Measurements from ENCODE around the gene PRKD3. TPM values are rescaled to one million over a fixed set of nuclear protein-coding genes. Genes with fewer than 3 reads are reported as not detected.
A peak's percentile ranks its signal among the peaks of the same experiment; 100 is the strongest.

PRKD3 gene
- total and polyA plus RNA-seq, 2 of the 13 experiments (the other 11 are each of a cell fraction or from before 2014, with no cell fraction given), result 11.6 to 38.4 TPM

DNA sequence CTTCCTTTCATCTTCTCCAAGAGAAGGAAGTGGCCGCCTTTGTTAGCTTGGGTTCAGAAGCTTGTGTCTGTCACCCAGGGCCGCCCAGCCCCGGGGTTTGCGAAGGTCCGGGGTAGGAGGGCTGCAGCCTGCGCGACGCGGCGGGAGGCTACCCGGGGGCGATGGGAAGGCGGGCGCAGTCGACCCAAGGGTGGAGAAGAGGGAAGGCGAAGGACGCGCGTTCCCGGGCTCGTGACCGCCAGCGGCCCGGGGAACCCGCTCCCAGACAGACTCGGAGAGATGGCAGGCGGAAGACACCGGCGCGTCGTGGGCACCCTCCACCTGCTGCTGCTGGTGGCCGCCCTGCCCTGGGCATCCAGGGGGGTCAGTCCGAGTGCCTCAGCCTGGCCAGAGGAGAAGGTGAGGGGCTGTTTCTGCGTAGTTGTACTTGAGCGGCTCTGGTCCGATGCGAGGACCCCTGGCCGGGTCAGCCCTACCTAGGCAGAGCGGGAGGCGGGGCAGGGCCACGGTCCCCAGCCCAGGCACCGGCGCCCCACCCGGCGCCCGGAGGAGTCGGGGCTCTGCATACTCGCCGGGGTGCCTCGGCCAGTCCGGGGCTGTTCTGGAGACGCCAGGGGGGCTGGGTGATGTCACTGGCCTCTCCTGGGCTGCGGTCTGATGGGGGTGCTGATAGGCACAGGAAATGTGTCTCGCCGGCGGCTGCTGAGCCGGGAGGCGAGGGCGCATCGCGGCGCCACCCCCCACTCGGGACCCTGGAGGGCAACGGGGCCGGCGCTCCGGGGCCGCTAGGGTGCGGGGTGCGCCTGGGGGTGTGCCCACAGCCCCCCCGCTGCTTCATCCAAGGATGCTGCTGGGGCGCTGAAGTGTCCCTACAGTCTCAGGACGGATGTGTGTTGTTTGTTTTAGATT lies 20.1 kb upstream of the PRKD3 start, which contains the start of gene QPCT (continued):
- TF ChIP-seq DMTF1 (CRISPR knock-in tag; IDR thresholded peaks at IDR 0.05) (no peak), RFXANK (CRISPR knock-in tag; IDR thresholded peaks at IDR 0.05) (no peak), REPIN1 (CRISPR knock-in tag; IDR thresholded peaks at IDR 0.05; ENCODE audit: borderline replicate concordance, low read depth) (no peak), NR2F2 (IDR thresholded peaks at IDR 0.05; ENCODE audit: borderline replicate concordance, low read depth) (no peak), POLR2G (IDR thresholded peaks at IDR 0.05; ENCODE audit: low read depth, low read length) (no peak), REXO4 (CRISPR knock-in tag; IDR thresholded peaks at IDR 0.05; ENCODE audit: borderline replicate concordance) (no peak), ZNF777 (CRISPR knock-in tag; IDR thresholded peaks at IDR 0.05) (peak; percentile 53; the same call in 1 of the 2 replicates), AGO1 (IDR thresholded peaks at IDR 0.05; ENCODE audit: low read depth, low read length, poor library complexity, severe bottlenecking) (peak; percentile 38), ZSCAN29 (CRISPR knock-in tag; conservative IDR thresholded peaks at IDR 0.05) (no peak), ZNF841 (CRISPR knock-in tag; IDR thresholded peaks at IDR 0.05; ENCODE audit: borderline replicate concordance) (no peak), RELA (CRISPR knock-in tag; IDR thresholded peaks at IDR 0.05) (0 out of 2 replicates have a peak, but pooled peaks have one; percentile 29), PRPF4 (IDR thresholded peaks at IDR 0.05; ENCODE audit: low read depth, low read length, poor library complexity, severe bottlenecking) (no peak), NAIF1 (CRISPR knock-in tag; IDR thresholded peaks at IDR 0.05; ENCODE audit: borderline replicate concordance) (no peak)
- TF ChIP-seq, protein P1, sequence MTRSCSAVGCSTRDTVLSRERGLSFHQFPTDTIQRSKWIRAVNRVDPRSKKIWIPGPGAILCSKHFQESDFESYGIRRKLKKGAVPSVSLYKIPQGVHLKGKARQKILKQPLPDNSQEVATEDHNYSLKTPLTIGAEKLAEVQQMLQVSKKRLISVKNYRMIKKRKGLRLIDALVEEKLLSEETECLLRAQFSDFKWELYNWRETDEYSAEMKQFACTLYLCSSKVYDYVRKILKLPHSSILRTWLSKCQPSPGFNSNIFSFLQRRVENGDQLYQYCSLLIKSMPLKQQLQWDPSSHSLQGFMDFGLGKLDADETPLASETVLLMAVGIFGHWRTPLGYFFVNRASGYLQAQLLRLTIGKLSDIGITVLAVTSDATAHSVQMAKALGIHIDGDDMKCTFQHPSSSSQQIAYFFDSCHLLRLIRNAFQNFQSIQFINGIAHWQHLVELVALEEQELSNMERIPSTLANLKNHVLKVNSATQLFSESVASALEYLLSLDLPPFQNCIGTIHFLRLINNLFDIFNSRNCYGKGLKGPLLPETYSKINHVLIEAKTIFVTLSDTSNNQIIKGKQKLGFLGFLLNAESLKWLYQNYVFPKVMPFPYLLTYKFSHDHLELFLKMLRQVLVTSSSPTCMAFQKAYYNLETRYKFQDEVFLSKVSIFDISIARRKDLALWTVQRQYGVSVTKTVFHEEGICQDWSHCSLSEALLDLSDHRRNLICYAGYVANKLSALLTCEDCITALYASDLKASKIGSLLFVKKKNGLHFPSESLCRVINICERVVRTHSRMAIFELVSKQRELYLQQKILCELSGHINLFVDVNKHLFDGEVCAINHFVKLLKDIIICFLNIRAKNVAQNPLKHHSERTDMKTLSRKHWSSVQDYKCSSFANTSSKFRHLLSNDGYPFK (CRISPR knock-in tag; IDR thresholded peaks at IDR 0.05; ENCODE audit: borderline replicate concordance), result peak; percentile 49; the same call in 1 of the 2 replicates
- TF ChIP-seq, protein P2, sequence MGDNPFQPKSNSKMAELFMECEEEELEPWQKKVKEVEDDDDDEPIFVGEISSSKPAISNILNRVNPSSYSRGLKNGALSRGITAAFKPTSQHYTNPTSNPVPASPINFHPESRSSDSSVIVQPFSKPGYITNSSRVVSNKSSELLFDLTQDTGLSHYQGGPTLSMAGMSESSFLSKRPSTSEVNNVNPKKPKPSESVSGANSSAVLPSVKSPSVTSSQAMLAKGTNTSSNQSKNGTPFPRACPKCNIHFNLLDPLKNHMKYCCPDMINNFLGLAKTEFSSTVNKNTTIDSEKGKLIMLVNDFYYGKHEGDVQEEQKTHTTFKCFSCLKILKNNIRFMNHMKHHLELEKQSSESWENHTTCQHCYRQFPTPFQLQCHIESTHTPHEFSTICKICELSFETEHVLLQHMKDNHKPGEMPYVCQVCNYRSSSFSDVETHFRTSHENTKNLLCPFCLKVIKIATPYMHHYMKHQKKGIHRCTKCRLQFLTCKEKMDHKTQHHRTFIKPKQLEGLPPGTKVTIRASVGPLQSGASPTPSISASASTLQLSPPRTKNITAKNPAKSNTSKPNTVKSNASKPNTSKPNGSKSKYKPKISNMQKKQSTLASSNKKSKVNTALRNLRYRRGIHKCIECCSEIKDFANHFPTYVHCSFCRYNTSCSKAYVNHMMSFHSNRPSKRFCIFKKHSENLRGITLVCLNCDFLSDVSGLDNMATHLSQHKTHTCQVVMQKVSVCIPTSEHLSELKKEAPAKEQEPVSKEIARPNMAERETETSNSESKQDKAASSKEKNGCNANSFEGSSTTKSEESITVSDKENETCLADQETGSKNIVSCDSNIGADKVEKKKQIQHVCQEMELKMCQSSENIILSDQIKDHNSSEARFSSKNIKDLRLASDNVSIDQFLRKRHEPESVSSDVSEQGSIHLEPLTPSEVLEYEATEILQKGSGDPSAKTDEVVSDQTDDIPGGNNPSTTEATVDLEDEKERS (CRISPR knock-in tag; IDR thresholded peaks at IDR 0.05), result peak; percentile 55; the same call in 1 of the 2 replicates
- TF ChIP-seq, protein P3, sequence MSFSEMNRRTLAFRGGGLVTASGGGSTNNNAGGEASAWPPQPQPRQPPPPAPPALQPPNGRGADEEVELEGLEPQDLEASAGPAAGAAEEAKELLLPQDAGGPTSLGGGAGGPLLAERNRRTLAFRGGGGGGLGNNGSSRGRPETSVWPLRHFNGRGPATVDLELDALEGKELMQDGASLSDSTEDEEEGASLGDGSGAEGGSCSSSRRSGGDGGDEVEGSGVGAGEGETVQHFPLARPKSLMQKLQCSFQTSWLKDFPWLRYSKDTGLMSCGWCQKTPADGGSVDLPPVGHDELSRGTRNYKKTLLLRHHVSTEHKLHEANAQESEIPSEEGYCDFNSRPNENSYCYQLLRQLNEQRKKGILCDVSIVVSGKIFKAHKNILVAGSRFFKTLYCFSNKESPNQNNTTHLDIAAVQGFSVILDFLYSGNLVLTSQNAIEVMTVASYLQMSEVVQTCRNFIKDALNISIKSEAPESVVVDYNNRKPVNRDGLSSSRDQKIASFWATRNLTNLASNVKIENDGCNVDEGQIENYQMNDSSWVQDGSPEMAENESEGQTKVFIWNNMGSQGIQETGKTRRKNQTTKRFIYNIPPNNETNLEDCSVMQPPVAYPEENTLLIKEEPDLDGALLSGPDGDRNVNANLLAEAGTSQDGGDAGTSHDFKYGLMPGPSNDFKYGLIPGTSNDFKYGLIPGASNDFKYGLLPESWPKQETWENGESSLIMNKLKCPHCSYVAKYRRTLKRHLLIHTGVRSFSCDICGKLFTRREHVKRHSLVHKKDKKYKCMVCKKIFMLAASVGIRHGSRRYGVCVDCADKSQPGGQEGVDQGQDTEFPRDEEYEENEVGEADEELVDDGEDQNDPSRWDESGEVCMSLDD (CRISPR knock-in tag; IDR thresholded peaks at IDR 0.05; ENCODE audit: borderline replicate concordance), result 0 out of 2 replicates have a peak, but pooled peaks have one; percentile 26
